Heart left ventricle (tissue), 16 donors: Measurements from ENCODE around the gene POU2AF2. TPM values are rescaled to one million over a fixed set of nuclear protein-coding genes. Genes with fewer than 3 reads are reported as not detected.

Source experiments
- ATAC-seq, 4 donors: fragments of 200-7000 bp; cut with Tn5 transposase; one replicate each; pipeline ENCODE4 v1.9.1; 2020 to 2022; ENCODE audit warnings: moderate library complexity in 4 of 4, mild to moderate bottlenecking in 3 of 4, moderate number of reproducible peaks in 1 of 4
- DNase-seq, 5 donors: peaks; one replicate each; pipeline ENCODE4 v3.0.0-alpha.2; 2020
- H3K27ac ChIP-seq, 12 donors: fragments of 200-600 bp; sonication (generic) in 4 of 12; one replicate each; pipeline versions ENCODE4 v1.5.0 to v1.8.0; 2016 to 2022; ENCODE audit warnings: mild to moderate bottlenecking in 2 of 12
- H3K27me3 ChIP-seq, 9 donors: fragments of 200-600 bp; sonication (generic) in 2 of 9; one replicate each; pipeline versions ENCODE4 v1.5.1 to v1.8.0; 2016 to 2022; ENCODE audit warnings: mild to moderate bottlenecking in 3 of 9
- H3K36me3 ChIP-seq, 9 donors: fragments of 200-600 bp; sonication (generic) in 2 of 9; one replicate each; pipeline versions ENCODE4 v1.5.0 to v1.8.0; 2018 to 2022; ENCODE audit warnings: mild to moderate bottlenecking in 2 of 9
- H3K4me1 ChIP-seq, 12 donors: fragments of 200-600 bp; sonication (generic) in 4 of 12; one replicate each; pipeline versions ENCODE4 v1.5.0 to v1.8.0; 2016 to 2022; ENCODE audit warnings: mild to moderate bottlenecking in 3 of 12
- H3K4me3 ChIP-seq, 12 donors: fragments of 200-600 bp; sonication (generic) in 4 of 12; one replicate each; pipeline versions ENCODE4 v1.5.0 to v1.8.0; 2017 to 2022; ENCODE audit warnings: mild to moderate bottlenecking in 9 of 12, moderate library complexity in 4 of 12
- H3K9me3 ChIP-seq, 12 donors: fragments of 200-600 bp; sonication (generic) in 4 of 12; one replicate each; pipeline versions ENCODE4 v1.5.0 to v1.8.0; 2016 to 2022; ENCODE audit warnings: mild to moderate bottlenecking in 1 of 12
- POLR2A ChIP-seq, 2 donors: fragments of 450-650 bp; IDR thresholded peaks; one replicate each; pipeline ENCODE4 v1.6.1; 2017; ENCODE audit warnings: antibody characterized with exemption in 2 of 2, mild to moderate bottlenecking in 2 of 2, moderate library complexity in 2 of 2
- WGBS, 4 donors: extraction: QIAGEN DNeasy Blood & Tissue Kit in 2 of 4; methylation state at CpG; one replicate each; pipeline versions ENCODE4 v1.1.5 to v1.1.7; 2013 to 2018; 5-methylcytosine and 5-hydroxymethylcytosine counted together
- intact Hi-C, 10 donors: fragments of 100-400 bp; cut with DNase I; formaldehyde crosslinking; loops; one replicate each; pipeline versions ENCODE4 v1.11.1 to v1.14.2; 2022
- polyA plus RNA-seq, 2 donors: library from polyadenylated mRNA; stranded (reverse); fragments of 200-250 nt; gene quantifications; one replicate each; pipeline ENCODE4 v1.2.3, GENCODE V29; 2013
- total RNA-seq, 9 donors: library from RNA; depleted of rRNA in 2 of 9; stranded (reverse); fragments of >200 nt in 2 of 9; fragmentation: NEBNext Ultra II Directional in 3 of 9; extraction: Animal tissue kit (Norgen Biotek cat#: 25700) in 3 of 9; gene quantifications; one replicate each; pipeline versions ENCODE4 v1.1.0 to v1.2.4, GENCODE V29; 2016 to 2023
- TF ChIP-seq, protein P1 (sequence below), 12 donors: fragments of 200-600 bp; sonication (generic) in 4 of 12; IDR thresholded peaks; one replicate each; pipeline versions ENCODE4 v1.5.0 to v1.8.0; 2018 to 2022; ENCODE audit warnings: antibody characterized with exemption in 12 of 12, mild to moderate bottlenecking in 5 of 12
- donor health status: ischemic (EF 13 %, LVEDD 7.1; RV severe dilation, severe dysfunction).
- donor health status: healthy with polysubstance abuse.
- donor health status: DM: no; HTN: yes; CAD: no.
- donor health status: DM: no; HTN: no; CAD: no.
- donor health status: ischemic (EF 25% LVEDD 6.9; RV normal size, moderate dysfunction).
- donor health status: ischemic (EF 25% LVEDD 5.7; RV mildly dilated, moderate dysfunction).
- donor health status: healthy.
- donor health status: DM: yes; HTN: yes; CAD: no.
- donor health status: ischemic (EF 35%, LVEDD 5.7; RV mildly dilated, moderate dysfunction).
- donor health status: nonischemic (EF 11% LVEDD 7.7; RV severe dilation, severe dysfunction).
- donor health status: DM: yes; HTN: yes; CAD: no.
- donor health status: PGD.
- donor health status: ischemic (EF 29% LVEDD 5.4; RV normal size, mild dysfunction).
- donor health status: nonischemic (EF 23%, LVEDD 6.1; RV moderate dilation, normal function).

The POU2AF2 gene
- total and polyA plus RNA-seq, 11 donors: not detected

DNA sequence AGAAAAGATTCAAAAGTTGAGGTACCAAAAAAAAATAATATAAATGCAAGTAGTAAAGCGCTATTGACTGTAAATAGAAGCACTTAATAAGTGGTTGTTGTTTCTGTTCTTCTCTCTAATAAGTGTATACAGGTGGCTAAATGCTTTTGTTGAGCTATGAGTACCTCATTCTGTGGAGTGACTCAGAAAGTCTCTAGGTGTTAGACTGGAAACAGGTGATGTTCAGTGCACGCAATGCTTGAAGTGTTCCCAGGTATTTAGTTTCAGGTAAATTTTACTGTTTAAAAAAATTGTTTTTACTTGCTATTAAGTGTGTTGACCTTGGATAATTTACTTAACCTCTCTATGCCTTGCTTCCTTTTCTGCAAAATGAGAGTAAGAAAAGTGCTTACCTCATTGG lies 77.0 kb downstream of the POU2AF2 start:
- 96 to 98% (median 97%) methylated on average over 2 of the region's 2 CpGs for WGBS, 4 donors
- no peak for DNase-seq

DNA sequence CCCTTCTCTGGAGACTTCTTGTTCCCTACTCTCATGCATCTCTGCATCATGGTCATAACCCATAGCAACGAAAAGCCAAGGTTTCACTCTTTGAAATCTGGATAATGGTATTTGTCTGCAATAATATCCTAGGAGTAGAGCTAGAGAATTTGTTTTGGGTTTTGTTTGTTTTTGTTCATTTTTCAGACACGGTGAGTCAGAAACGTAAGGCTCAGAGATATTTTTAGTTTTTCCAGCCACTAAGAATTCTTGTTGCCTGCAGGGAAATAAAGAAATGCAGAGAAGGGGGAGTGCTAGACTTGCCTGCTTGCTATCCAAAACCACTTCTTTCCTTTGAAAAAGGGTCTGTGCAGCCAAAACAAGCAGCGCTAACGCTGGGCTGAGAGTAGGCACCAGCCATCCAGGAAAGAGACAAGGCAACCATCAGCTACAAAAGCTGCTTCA lies 78.8 kb downstream of the POU2AF2 start:
- Histone ChIP-seq H3K4me1 (peaks cover 0 to 21% (median 0%) of the 10 kb centered on the region in 12 donors), H3K27me3 (no peaks in the 10 kb centered on the region), H3K27ac (peak overlapping the region in 1 of 12 donors; percentile 31), H3K36me3 (no peaks in the 10 kb centered on the region), H3K4me3 (no peak overlapping the region), H3K9me3 (no peaks in the 10 kb centered on the region)
- WGBS, 4 donors: 47 to 59% (median 48%) methylated on average over 5 of the region's 5 CpGs
- no peak for ATAC-seq
- intact Hi-C loops: no loop called here
- no peak for DNase-seq
- TF ChIP-seq POLR2A (IDR thresholded peaks at IDR 0.05): no peak
- TF ChIP-seq, protein P1, sequence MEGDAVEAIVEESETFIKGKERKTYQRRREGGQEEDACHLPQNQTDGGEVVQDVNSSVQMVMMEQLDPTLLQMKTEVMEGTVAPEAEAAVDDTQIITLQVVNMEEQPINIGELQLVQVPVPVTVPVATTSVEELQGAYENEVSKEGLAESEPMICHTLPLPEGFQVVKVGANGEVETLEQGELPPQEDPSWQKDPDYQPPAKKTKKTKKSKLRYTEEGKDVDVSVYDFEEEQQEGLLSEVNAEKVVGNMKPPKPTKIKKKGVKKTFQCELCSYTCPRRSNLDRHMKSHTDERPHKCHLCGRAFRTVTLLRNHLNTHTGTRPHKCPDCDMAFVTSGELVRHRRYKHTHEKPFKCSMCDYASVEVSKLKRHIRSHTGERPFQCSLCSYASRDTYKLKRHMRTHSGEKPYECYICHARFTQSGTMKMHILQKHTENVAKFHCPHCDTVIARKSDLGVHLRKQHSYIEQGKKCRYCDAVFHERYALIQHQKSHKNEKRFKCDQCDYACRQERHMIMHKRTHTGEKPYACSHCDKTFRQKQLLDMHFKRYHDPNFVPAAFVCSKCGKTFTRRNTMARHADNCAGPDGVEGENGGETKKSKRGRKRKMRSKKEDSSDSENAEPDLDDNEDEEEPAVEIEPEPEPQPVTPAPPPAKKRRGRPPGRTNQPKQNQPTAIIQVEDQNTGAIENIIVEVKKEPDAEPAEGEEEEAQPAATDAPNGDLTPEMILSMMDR (IDR thresholded peaks at IDR 0.05): no peak

More for the DNA sequence above, 77.0 kb downstream of the POU2AF2 start:
- intact Hi-C loops: no loop called here
- H3K27me3 ChIP-seq: no peaks in the 10 kb centered on the region
- H3K4me1 ChIP-seq: peaks cover 0 to 12% (median 0%) of the 10 kb centered on the region in 12 donors
- no peak overlapping the region for H3K27ac ChIP-seq
- no peaks in the 10 kb centered on the region for H3K36me3 ChIP-seq
- no peak overlapping the region for H3K4me3 ChIP-seq
- H3K9me3 ChIP-seq: no peaks in the 10 kb centered on the region
- no peak for TF ChIP-seq POLR2A (IDR thresholded peaks at IDR 0.05)
- TF ChIP-seq, protein P1 (IDR thresholded peaks at IDR 0.05): no peak
- no peak for ATAC-seq

DNA sequence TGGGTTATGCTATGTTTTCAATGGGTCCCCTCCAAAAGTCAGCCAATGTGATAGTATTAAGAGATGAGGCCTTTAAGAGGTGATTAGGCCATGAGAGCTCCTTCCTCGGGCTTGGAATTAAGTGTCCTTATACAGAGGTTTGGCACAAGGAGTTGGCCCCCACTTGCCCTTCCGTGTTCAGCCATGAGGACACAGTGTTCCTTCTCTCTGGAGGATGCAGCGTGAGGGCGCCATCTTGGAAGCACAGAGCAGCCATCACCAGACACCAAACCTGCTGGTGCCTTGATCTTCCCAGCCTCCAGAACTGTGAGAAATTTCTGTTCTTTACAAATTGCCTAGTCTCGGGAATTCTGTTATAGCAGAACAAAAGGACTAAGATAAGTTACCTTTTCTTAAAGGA lies 79.7 kb downstream of the POU2AF2 start:
- no peaks in the 10 kb centered on the region for H3K27me3 ChIP-seq
- no peak for TF ChIP-seq POLR2A (IDR thresholded peaks at IDR 0.05)
- TF ChIP-seq, protein P1 (IDR thresholded peaks at IDR 0.05): no peak
- no peak overlapping the region for H3K4me3 ChIP-seq
- ATAC-seq (no peak), DNase-seq (no peak)
- H3K9me3 ChIP-seq: no peaks in the 10 kb centered on the region
- H3K36me3 ChIP-seq: no peaks in the 10 kb centered on the region
- intact Hi-C loops: no loop called here
- H3K4me1 ChIP-seq: peaks cover 0 to 26% (median 0%) of the 10 kb centered on the region in 12 donors
- no peak overlapping the region for H3K27ac ChIP-seq
- 93 to 94% (median 93%) methylated on average over 5 of the region's 5 CpGs for WGBS, 4 donors

DNA sequence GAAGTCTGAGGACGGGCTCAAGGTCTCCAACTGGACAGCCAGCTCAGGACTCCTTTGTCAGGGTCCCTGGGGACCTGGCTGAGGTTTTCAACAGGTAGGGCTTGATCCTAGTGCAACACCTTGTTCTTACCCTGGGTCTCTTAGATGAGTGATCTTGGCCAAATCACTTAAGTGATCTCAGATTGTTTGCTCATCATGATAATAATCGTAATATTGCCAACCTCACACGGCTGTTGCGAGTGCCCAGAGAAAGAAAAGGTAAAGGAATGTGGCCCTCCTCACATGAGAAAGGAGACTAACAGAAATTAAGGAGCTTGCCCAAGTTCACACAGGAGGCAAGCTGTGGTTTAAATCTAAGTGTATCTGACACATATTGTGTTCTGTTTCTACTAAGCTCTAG lies 81.3 kb downstream of the POU2AF2 start:
- intact Hi-C loops: no loop called here
- Histone ChIP-seq H3K36me3 (no peaks in the 10 kb centered on the region), H3K4me3 (no peak overlapping the region), H3K9me3 (no peaks in the 10 kb centered on the region), H3K27ac (no peak overlapping the region), H3K27me3 (no peaks in the 10 kb centered on the region), H3K4me1 (peaks cover 0 to 32% (median 0%) of the 10 kb centered on the region in 12 donors)
- ATAC-seq (no peak), DNase-seq (no peak)
- TF ChIP-seq, protein P1 (IDR thresholded peaks at IDR 0.05): no peak
- no peak for TF ChIP-seq POLR2A (IDR thresholded peaks at IDR 0.05)
- WGBS, 4 donors: 82 to 94% (median 94%) methylated on average over 4 of the region's 4 CpGs
